SK-N-SH (cell line): ENCODE data around the gene FFAR3. TPM values are rescaled to one million over a fixed set of nuclear protein-coding genes. Genes with fewer than 3 reads are reported as not detected.

ENCODE experiments used
- CTCF ChIA-PET: fragments of 300-600, 350-600 bp; formaldehyde crosslinking; extraction: SDS; loops from one replicate; lab custom pipeline; 2021; lab: Yijun Ruan, JAX
- POLR2A ChIA-PET: fragments of 350-600 bp; sonication (Branson Sonifier 250); formaldehyde crosslinking; extraction: SDS; loops from one replicate; lab custom pipeline; 2020; ENCODE audit warnings: antibody characterized with exemption, inconsistent platforms; lab: Yijun Ruan, JAX
- DNase-seq: peaks from one replicate; pipeline ENCODE4 v3.0.0; 2012
- H2AFZ ChIP-seq: fragments of 200-600 bp; sonication (generic); 2 replicates; pipeline ENCODE4 v1.8.1; 2016; ENCODE audit warnings: antibody characterized with exemption, mild to moderate bottlenecking, low read depth
- H3F3A ChIP-seq: fragments of 200-600 bp; sonication (generic); replicated peaks from 2 replicates; pipeline ENCODE3; 2016; ENCODE audit warnings: antibody characterized with exemption, mild to moderate bottlenecking; ENCODE audit not compliant: insufficient read depth
- H3K27ac ChIP-seq, 2 experiments: fragments of 200-500 bp in 1 of 2; fragments of 200-600 bp in 1 of 2; sonication (Bioruptor generic) in 1 of 2; sonication (generic), shearing (Covaris generic) in 1 of 2; 2 replicates each; pipeline versions ENCODE4 v1.5.1 to v1.6.1; 2014 to 2016; ENCODE audit warnings: low read depth in 2 of 2, inconsistent platforms in 1 of 2, low read length in 1 of 2, mild to moderate bottlenecking in 1 of 2, mixed read lengths in 1 of 2
- H3K27me3 ChIP-seq: fragments of 200-600 bp; sonication (generic), shearing (Covaris generic); 2 replicates; pipeline ENCODE4 v1.6.1; 2016; ENCODE audit warnings: mixed run types; ENCODE audit not compliant: insufficient read depth
- H3K36me3 ChIP-seq, 2 experiments: fragments of 200-500 bp in 1 of 2; fragments of 200-600 bp in 1 of 2; sonication (Bioruptor generic) in 1 of 2; sonication (generic) in 1 of 2; replicated peaks in 1 of 2; 2 replicates each; pipeline versions ENCODE3 to v1.5.1; 2014 to 2016; ENCODE audit warnings: low read length in 1 of 2, mild to moderate bottlenecking in 1 of 2; ENCODE audit not compliant: insufficient read depth in 2 of 2, control insufficient read depth in 1 of 2
- H3K4me1 ChIP-seq, 2 experiments: fragments of 200-500 bp in 1 of 2; fragments of 200-600 bp in 1 of 2; sonication (Bioruptor generic) in 1 of 2; sonication (generic), shearing (Covaris generic) in 1 of 2; 2 replicates each; pipeline versions ENCODE4 v1.5.1 to v1.6.1; 2014 to 2016; ENCODE audit warnings: low read depth in 1 of 2, low read length in 1 of 2, mixed run types in 1 of 2; ENCODE audit not compliant: insufficient read depth in 2 of 2, control insufficient read depth in 1 of 2
- H3K4me2 ChIP-seq: fragments of 200-600 bp; sonication (generic), shearing (Covaris generic); 2 replicates; pipeline ENCODE4 v1.6.1; 2017; ENCODE audit warnings: mixed run types
- H3K4me3 ChIP-seq, 2 experiments: fragments of 200-500 bp in 1 of 2; fragments of 200-600 bp in 1 of 2; sonication (Bioruptor generic) in 1 of 2; sonication (generic), shearing (Covaris generic) in 1 of 2; 2 replicates each; pipeline versions ENCODE4 v1.5.1 to v1.8.1; 2014 to 2016; ENCODE audit warnings: low read depth in 2 of 2, inconsistent platforms in 1 of 2, low read length in 1 of 2, mild to moderate bottlenecking in 1 of 2, mixed read lengths in 1 of 2, moderate library complexity in 1 of 2
- H3K79me2 ChIP-seq: fragments of 200-600 bp; sonication (generic); 2 replicates; pipeline ENCODE4 v1.8.1; 2017; ENCODE audit warnings: mild to moderate bottlenecking; ENCODE audit not compliant: insufficient read depth
- H3K9ac ChIP-seq: fragments of 200-600 bp; sonication (generic); 2 replicates; pipeline ENCODE4 v1.6.1; 2017; ENCODE audit warnings: mixed run types
- H3K9me2 ChIP-seq: fragments of 200-600 bp; sonication (generic); 2 replicates; pipeline ENCODE4 v1.6.1; 2017; ENCODE audit warnings: mixed run types
- H3K9me3 ChIP-seq: fragments of 200-600 bp; sonication (generic); 2 replicates; pipeline ENCODE4 v1.6.1; 2017; ENCODE audit warnings: mixed run types, mild to moderate bottlenecking, moderate library complexity
- H4K20me1 ChIP-seq: fragments of 200-600 bp; sonication (generic); 2 replicates; pipeline ENCODE4 v1.6.1; 2017; ENCODE audit warnings: mild to moderate bottlenecking, mixed run types; ENCODE audit not compliant: insufficient read depth
- CTCF ChIP-seq: fragments of 200-600 bp; sonication (generic); IDR thresholded peaks from 2 replicates; pipeline ENCODE4 v1.6.1; 2017; ENCODE audit warnings: antibody characterized with exemption, mild to moderate bottlenecking, moderate library complexity
- ELF1 ChIP-seq: IDR thresholded peaks from 2 replicates; pipeline ENCODE4 v1.4.0; 2012
- EP300 ChIP-seq, 2 experiments: IDR thresholded peaks; 2 replicates each; pipeline versions ENCODE4 v1.4.0 to v1.6.1; 2012; ENCODE audit warnings: borderline replicate concordance in 1 of 2, low read depth in 1 of 2, low read length in 1 of 2
- EZH2phosphoT487 ChIP-seq: fragments of 200-600 bp; sonication (generic); IDR thresholded peaks from 2 replicates; pipeline ENCODE4 v1.6.1; 2017; ENCODE audit warnings: low read depth, mixed run types, mild to moderate bottlenecking, antibody characterized with exemption, moderate library complexity, borderline replicate concordance
- FOSL2 ChIP-seq: IDR thresholded peaks from 2 replicates; pipeline ENCODE4 v1.4.0; 2012; ENCODE audit warnings: low read depth, mild to moderate bottlenecking, moderate library complexity, borderline replicate concordance
- FOXM1 ChIP-seq: IDR thresholded peaks from 2 replicates; pipeline ENCODE4 v1.4.0; 2012; ENCODE audit warnings: low read depth, mild to moderate bottlenecking
- GATA2 ChIP-seq: sonication (generic); formaldehyde crosslinking; IDR thresholded peaks from 2 replicates; pipeline ENCODE4 v1.5.0; 2020; ENCODE audit warnings: mild to moderate bottlenecking, missing genetic modification reagents
- IRF3 ChIP-seq: fragments of 150-350 bp; IDR thresholded peaks from 2 replicates; pipeline ENCODE4 v1.6.1; 2016; ENCODE audit warnings: mild to moderate bottlenecking, low read depth, low read length
- MAX ChIP-seq: IDR thresholded peaks from 2 replicates; pipeline ENCODE4 v1.4.0; 2012; ENCODE audit warnings: low read depth
- MEF2A ChIP-seq: IDR thresholded peaks from 2 replicates; pipeline ENCODE4 v1.4.0; 2012; ENCODE audit warnings: low read depth, borderline replicate concordance
- NRF1 ChIP-seq: IDR thresholded peaks from 2 replicates; pipeline ENCODE4 v1.6.1; 2012; ENCODE audit warnings: low read depth, mild to moderate bottlenecking, low read length
- POLR2AphosphoS5 ChIP-seq: IDR thresholded peaks from 2 replicates; pipeline ENCODE4 v1.6.1; 2012; ENCODE audit warnings: low read depth, low read length
- RAD21 ChIP-seq: IDR thresholded peaks from 2 replicates; pipeline ENCODE4 v1.6.1; 2012; ENCODE audit warnings: mild to moderate bottlenecking, low read length
- RFX5 ChIP-seq: IDR thresholded peaks from 2 replicates; pipeline ENCODE4 v1.6.1; 2012; ENCODE audit warnings: mild to moderate bottlenecking, improper control_type of control experiment, low read length
- RXRA ChIP-seq: IDR thresholded peaks from 2 replicates; pipeline ENCODE4 v1.4.0; 2012; ENCODE audit warnings: low read depth, mild to moderate bottlenecking, borderline replicate concordance
- USF1 ChIP-seq: IDR thresholded peaks from 2 replicates; pipeline ENCODE4 v1.4.0; 2012; ENCODE audit warnings: low read depth, borderline replicate concordance
- YY1 ChIP-seq: IDR thresholded peaks from 2 replicates; pipeline ENCODE4 v1.4.0; 2012; ENCODE audit warnings: low read depth, mild to moderate bottlenecking
- WGBS: methylation state at CpG from one replicate; pipeline ENCODE4 v1.1.6; 2017; ENCODE audit warnings: low lambda C conversion rate; 5-methylcytosine and 5-hydroxymethylcytosine counted together
- polyA plus RNA-seq, 3 experiments: library from polyadenylated mRNA; depleted of rRNA; stranded (reverse); fragments of >200 nt; gene quantifications; 2 replicates each; pipeline ENCODE4 v1.2.3, GENCODE V29; 2012

The FFAR3 gene
- polyA plus RNA-seq, 1 of the 3 experiments (the other 2 are of a cell fraction): not detected

GRCh38 chr19:35365303-35365702 is 7.0 kb downstream of the FFAR3 start:
- ChIA-PET CTCF (interaction anchor here (1.3 to 1.7 kb wide), 2 partner anchors 9 to 13 kb away, joined by 3 to 7 read pairs; no protein-coding TSS in a partner anchor), POLR2A (no interaction called here)
- Histone ChIP-seq H3K4me2 (no peak overlapping the region), H3K9ac (no peak overlapping the region), H3K27me3 (peaks cover 51% of the 10 kb centered on the region), H3K27ac (no peak overlapping the region), H3K4me1 (no peaks in the 10 kb centered on the region), H3K36me3 (no peaks in the 10 kb centered on the region), H3K79me2 (no peaks in the 10 kb centered on the region), H3K4me3 (no peak overlapping the region), H2AFZ (no peak overlapping the region), H3K9me3 (no peaks in the 10 kb centered on the region), H4K20me1 (no peaks in the 10 kb centered on the region), H3K9me2 (no peaks in the 10 kb centered on the region), H3F3A (no peaks in the 10 kb centered on the region)
- 19% methylated on average over 4 of the region's 4 CpGs for WGBS
- no peak for DNase-seq
- TF ChIP-seq RXRA (no peak), RAD21 (no peak), ELF1 (no peak), RFX5 (no peak), CTCF (no peak), GATA2 (CRISPR knock-in tag) (no peak), EP300 (IDR thresholded peaks at IDR 0.05; ENCODE audit: borderline replicate concordance in 1 of 2, low read depth in 1 of 2, low read length in 1 of 2) (no peak), FOXM1 (no peak), NRF1 (no peak), USF1 (no peak), YY1 (no peak), POLR2AphosphoS5 (no peak), MEF2A (no peak), MAX (no peak), IRF3 (no peak), EZH2phosphoT487 (no peak), FOSL2 (no peak)
